Activated CD8-positive, alpha-beta T cell treated with anti-CD3 and anti-CD28 coated beads, Interleukin-2, amount 10 ng/mL, durations not matched to agents 7 days and 5 days (primary cell): ENCODE results near the gene THRB. TPM values are rescaled to one million over a fixed set of nuclear protein-coding genes. Genes with fewer than 3 reads are reported as not detected.

Experiments used
- ATAC-seq: fragments of 150-1000 bp; cut with Tn5 transposase; one replicate; pipeline ENCODE4 v1.10.0; 2021; ENCODE audit warnings: moderate library complexity
- CTCF ChIA-PET: fragments of 350-600 bp; sonication (Branson Sonifier 250); formaldehyde crosslinking; loops from one replicate; lab custom pipeline; 2021; ENCODE audit warnings: antibody characterized with exemption; lab: Charles Lee
- POLR2A ChIA-PET: fragments of 350-600 bp; sonication (Branson Sonifier 250); formaldehyde crosslinking; loops from one replicate; lab custom pipeline; 2021; ENCODE audit warnings: antibody characterized with exemption; lab: Charles Lee
- DNase-seq: peaks from one replicate; pipeline ENCODE4 v3.0.0-alpha.2; 2020
- H3K27ac Mint-ChIP-seq: one replicate; pipeline ENCODE4 v1.8.0; 2021; ENCODE audit warnings: mild to moderate bottlenecking, mixed read lengths
- H3K27me3 Mint-ChIP-seq: one replicate; pipeline ENCODE4 v1.8.0; 2021; ENCODE audit warnings: low read depth, mixed read lengths
- H3K36me3 Mint-ChIP-seq: one replicate; pipeline ENCODE4 v1.8.0; 2021; ENCODE audit warnings: low read depth, mixed read lengths
- H3K4me1 Mint-ChIP-seq: one replicate; pipeline ENCODE4 v1.8.0; 2021; ENCODE audit warnings: low read depth, mixed read lengths
- H3K4me3 Mint-ChIP-seq: one replicate; pipeline ENCODE4 v1.8.0; 2021; ENCODE audit warnings: mild to moderate bottlenecking, mixed read lengths
- H3K9me3 Mint-ChIP-seq: one replicate; pipeline ENCODE4 v1.8.0; 2022; ENCODE audit warnings: mixed read lengths; ENCODE audit not compliant: insufficient read depth
- total RNA-seq, 2 experiments: library from RNA; stranded (reverse); gene quantifications; one replicate each; pipeline ENCODE4 v1.2.3, GENCODE V29; 2021

THRB gene
- total RNA-seq, 2 experiments from 2014 or later, result not detected

GRCh38 chr3:24454393-24454792, 40.3 kb downstream of the THRB start:
- Mint-ChIP-seq H3K27me3 (no peaks in the 10 kb centered on the region), H3K9me3 (no peaks in the 10 kb centered on the region), H3K27ac (no peak overlapping the region), H3K4me3 (no peak overlapping the region), H3K4me1 (no peaks in the 10 kb centered on the region), H3K36me3 (no peaks in the 10 kb centered on the region)
- no peak for DNase-seq
- ChIA-PET CTCF (no interaction called here), POLR2A (no interaction called here)
- ATAC-seq, result no peak

DNA sequence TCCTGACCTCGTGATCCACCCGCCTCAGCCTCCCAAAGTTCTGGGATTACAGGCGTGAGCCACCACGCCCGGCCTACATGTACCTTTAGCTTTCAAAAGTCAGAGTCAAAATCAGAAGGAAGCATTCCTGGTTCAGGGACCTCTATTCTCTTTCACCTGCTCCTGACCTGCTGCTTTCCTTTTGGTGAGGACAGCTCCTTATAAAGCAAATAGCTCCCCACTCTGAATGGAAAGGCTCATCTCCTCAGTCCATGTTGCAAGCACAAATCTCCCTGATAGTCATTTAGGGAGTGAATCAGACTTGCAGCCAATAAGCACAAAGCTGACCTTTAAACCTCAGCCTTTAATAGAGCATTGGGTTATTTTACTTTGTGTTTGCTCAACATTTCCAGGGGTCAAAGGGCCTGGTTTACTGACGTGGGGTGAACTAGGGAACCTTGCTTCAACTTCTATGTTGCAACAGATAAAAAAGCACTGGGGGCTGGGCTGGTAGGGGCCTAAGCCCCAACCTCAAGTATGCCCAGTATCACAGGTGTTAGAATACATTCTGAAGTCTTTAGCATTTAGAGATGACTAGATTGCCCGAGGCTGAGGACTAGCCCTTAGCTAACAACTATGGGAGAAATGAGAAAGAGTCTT, 43.1 kb downstream of the THRB start:
- no peak for ATAC-seq
- CTCF ChIA-PET, result no interaction called here
- H3K9me3 Mint-ChIP-seq, result no peaks in the 10 kb centered on the region
- H3K27ac Mint-ChIP-seq, result no peak overlapping the region
- no peak overlapping the region for H3K4me3 Mint-ChIP-seq
- no peaks in the 10 kb centered on the region for H3K27me3 Mint-ChIP-seq
- no peak for DNase-seq
- no peaks in the 10 kb centered on the region for H3K4me1 Mint-ChIP-seq
- POLR2A ChIA-PET, result no interaction called here
- no peaks in the 10 kb centered on the region for H3K36me3 Mint-ChIP-seq

- ATAC-seq (no peak), DNase-seq (no peak)
- H3K4me1 Mint-ChIP-seq, result no peaks in the 10 kb centered on the region
- no peaks in the 10 kb centered on the region for H3K9me3 Mint-ChIP-seq
- no peaks in the 10 kb centered on the region for H3K27me3 Mint-ChIP-seq
- ChIA-PET POLR2A (no interaction called here), CTCF (no interaction called here)
- H3K4me3 Mint-ChIP-seq, result no peak overlapping the region
- H3K36me3 Mint-ChIP-seq, result no peaks in the 10 kb centered on the region
- no peak overlapping the region for H3K27ac Mint-ChIP-seq
Observed at GRCh38 chr3:24450160-24450907, 44.3 kb downstream of the THRB start.

DNA sequence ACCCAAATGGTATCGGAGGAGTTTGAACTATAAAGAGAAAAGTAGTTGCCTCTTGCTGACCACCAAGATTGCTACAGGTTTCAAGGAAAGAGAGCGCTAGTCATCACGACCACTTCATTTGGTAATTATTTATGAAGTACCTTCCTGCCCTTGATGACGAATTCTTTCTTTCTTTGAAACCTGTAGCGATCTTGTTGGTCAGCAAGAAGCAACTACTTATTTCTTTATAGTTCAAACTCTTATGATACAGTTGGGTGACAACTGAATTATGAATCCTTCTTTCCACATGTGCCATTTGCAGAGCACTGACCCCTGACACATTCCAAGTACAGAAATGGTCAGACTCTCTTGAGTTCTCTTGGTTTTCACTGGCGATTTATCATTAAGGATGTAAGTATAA, 46.8 kb downstream of the THRB start:
- no peak overlapping the region for H3K27ac Mint-ChIP-seq
- ATAC-seq (no peak), DNase-seq (no peak)
- ChIA-PET CTCF (no interaction called here), POLR2A (no interaction called here)
- no peaks in the 10 kb centered on the region for H3K36me3 Mint-ChIP-seq
- no peaks in the 10 kb centered on the region for H3K27me3 Mint-ChIP-seq
- H3K4me3 Mint-ChIP-seq, result no peak overlapping the region
- H3K4me1 Mint-ChIP-seq, result no peaks in the 10 kb centered on the region
- no peaks in the 10 kb centered on the region for H3K9me3 Mint-ChIP-seq

DNA sequence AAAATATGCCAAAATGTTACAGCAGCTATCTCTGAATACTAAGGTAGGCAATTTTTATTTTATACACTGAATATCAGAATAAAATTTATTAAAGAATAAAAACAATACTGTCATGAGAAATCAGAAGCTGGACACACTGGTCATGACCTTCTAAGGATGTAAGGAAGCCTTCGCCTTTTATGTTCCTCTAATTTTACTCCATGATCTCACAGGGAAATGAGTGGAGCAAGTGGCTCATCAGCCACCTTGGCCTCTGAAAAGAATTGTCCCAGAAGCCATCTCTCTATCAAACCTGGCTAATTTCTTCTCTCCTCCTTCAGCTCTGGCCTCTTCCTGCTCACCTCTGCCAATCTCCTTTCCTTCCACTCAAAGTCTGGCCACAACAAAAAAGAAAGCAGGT, 48.6 kb downstream of the THRB start:
- no peak overlapping the region for H3K4me3 Mint-ChIP-seq
- no peak for DNase-seq
- H3K9me3 Mint-ChIP-seq, result no peaks in the 10 kb centered on the region
- H3K36me3 Mint-ChIP-seq, result no peaks in the 10 kb centered on the region
- H3K27me3 Mint-ChIP-seq, result no peaks in the 10 kb centered on the region
- H3K27ac Mint-ChIP-seq, result no peak overlapping the region
- CTCF ChIA-PET, result no interaction called here
- H3K4me1 Mint-ChIP-seq, result no peaks in the 10 kb centered on the region
- no peak for ATAC-seq
- POLR2A ChIA-PET, result no interaction called here

- no peak overlapping the region for H3K27ac Mint-ChIP-seq
- H3K27me3 Mint-ChIP-seq, result no peaks in the 10 kb centered on the region
- ATAC-seq (no peak), DNase-seq (no peak)
- H3K4me1 Mint-ChIP-seq, result no peaks in the 10 kb centered on the region
- H3K36me3 Mint-ChIP-seq, result no peaks in the 10 kb centered on the region
- ChIA-PET CTCF (no interaction called here), POLR2A (no interaction called here)
- no peaks in the 10 kb centered on the region for H3K9me3 Mint-ChIP-seq
- H3K4me3 Mint-ChIP-seq, result no peak overlapping the region
Observed at GRCh38 chr3:24443476-24443875, 51.2 kb downstream of the THRB start.

DNA sequence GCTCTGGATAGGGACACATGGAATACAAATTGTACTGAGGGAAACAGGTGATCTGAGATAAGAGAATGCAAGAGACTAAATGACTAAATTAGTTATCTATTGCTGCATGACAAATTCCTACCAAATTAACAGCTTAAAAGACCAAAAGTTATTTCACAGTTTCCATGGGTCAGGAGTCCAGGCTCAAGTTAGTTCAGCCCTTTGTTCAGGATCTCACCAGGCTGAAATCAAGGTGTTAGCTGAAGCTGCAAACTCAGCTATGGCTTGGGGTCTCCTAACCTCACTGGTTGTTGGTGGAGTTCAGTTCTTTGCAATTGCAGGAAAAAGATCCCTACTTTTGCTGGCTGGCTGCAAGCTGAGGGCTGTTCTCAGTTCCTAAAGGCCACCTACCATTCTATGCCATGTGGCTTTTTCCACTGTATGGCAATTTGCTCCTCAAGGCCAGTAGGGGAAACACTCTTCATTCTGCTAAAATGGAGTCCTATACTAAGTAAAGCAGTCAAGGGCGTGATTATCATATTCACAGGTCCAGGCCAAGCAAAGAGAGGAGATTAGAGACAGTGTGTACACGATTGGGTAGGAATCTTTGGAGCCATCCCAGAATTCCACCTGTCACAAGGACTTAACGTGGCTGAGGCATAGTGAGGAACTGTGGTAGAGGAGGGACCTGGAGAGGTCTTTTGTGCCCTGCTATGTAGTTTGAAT, 53.7 kb downstream of the THRB start:
- Mint-ChIP-seq H3K27ac (no peak overlapping the region), H3K27me3 (no peaks in the 10 kb centered on the region), H3K4me3 (no peak overlapping the region), H3K36me3 (no peaks in the 10 kb centered on the region), H3K9me3 (no peaks in the 10 kb centered on the region), H3K4me1 (no peaks in the 10 kb centered on the region)
- no peak for ATAC-seq
- no peak for DNase-seq
- CTCF ChIA-PET, result no interaction called here
- POLR2A ChIA-PET, result no interaction called here

DNA sequence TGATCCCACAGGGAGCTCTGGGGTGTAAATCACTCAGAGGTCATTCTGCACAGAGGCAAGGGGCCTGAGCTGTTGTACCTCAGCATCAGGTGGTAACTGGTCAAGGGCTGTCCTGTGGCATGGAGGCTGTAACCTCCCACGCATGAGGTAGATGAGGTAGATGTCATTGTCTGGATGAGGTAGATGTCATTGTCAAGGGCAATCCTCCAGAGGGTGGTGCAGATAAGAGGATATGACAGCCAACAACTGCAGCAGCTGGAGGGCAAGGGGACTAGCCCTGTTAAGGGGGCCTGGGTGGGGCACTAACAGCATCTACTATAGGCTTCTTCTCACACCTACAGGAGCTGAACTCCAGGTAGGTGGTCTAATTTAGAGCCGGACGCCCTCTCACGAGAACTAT, 55.6 kb downstream of the THRB start:
- ChIA-PET CTCF (no interaction called here), POLR2A (no interaction called here)
- Mint-ChIP-seq H3K9me3 (no peaks in the 10 kb centered on the region), H3K4me1 (no peaks in the 10 kb centered on the region), H3K4me3 (no peak overlapping the region), H3K27me3 (no peaks in the 10 kb centered on the region), H3K36me3 (no peaks in the 10 kb centered on the region), H3K27ac (no peak overlapping the region)
- DNase-seq, result no peak
- ATAC-seq, result no peak

DNA sequence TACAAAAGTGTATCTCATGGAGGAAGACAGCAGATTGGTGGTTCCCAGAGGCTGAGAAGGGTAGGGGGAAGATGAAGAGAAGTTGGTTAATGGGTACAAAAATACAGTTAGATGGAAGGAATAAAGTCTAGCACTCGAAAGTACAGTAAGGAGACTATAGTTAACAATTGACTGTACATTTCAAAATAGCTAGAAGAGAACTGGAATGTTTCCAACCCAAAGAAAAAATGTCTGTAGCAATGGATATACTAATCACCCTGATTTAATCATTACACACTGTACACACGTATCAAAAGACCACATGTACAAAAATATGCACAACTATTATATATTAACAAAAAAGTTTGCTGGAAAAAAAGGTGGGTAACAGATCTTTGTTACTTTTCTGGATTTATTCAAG, 57.3 kb downstream of the THRB start:
- Mint-ChIP-seq H3K36me3 (no peaks in the 10 kb centered on the region), H3K9me3 (no peaks in the 10 kb centered on the region), H3K4me1 (no peaks in the 10 kb centered on the region), H3K4me3 (no peak overlapping the region), H3K27me3 (no peaks in the 10 kb centered on the region), H3K27ac (no peak overlapping the region)
- DNase-seq (no peak), ATAC-seq (no peak)
- POLR2A ChIA-PET, result no interaction called here
- CTCF ChIA-PET, result no interaction called here

- Mint-ChIP-seq H3K4me3 (no peak overlapping the region), H3K9me3 (no peaks in the 10 kb centered on the region), H3K27ac (no peak overlapping the region), H3K27me3 (no peaks in the 10 kb centered on the region), H3K4me1 (no peaks in the 10 kb centered on the region), H3K36me3 (no peaks in the 10 kb centered on the region)
- DNase-seq (no peak), ATAC-seq (no peak)
- ChIA-PET CTCF (no interaction called here), POLR2A (no interaction called here)
Observed at GRCh38 chr3:24435584-24435983, 59.1 kb downstream of the THRB start.

DNA sequence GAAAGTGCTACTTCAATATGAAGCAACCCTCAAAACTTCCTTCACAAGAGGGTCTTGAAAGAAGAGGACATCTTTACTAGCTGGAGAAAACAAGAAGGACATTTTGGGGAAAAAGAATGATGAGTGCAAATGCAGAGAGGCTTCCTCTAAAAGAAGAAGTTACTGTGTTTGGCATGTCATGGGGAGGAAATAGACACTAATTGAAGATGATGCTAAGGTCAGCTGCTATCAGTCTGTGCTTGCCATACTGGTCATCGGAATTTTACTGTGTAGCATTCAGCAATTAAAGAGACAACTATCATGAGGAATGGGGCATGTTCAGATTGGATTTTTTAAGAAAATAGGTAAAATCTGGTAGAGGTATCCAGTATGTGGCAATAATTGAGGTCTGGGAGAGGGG, 60.0 kb downstream of the THRB start:
- no peaks in the 10 kb centered on the region for H3K9me3 Mint-ChIP-seq
- DNase-seq (no peak), ATAC-seq (no peak)
- H3K4me3 Mint-ChIP-seq, result no peak overlapping the region
- H3K36me3 Mint-ChIP-seq, result no peaks in the 10 kb centered on the region
- CTCF ChIA-PET, result no interaction called here
- H3K4me1 Mint-ChIP-seq, result no peaks in the 10 kb centered on the region
- no peak overlapping the region for H3K27ac Mint-ChIP-seq
- POLR2A ChIA-PET, result no interaction called here
- H3K27me3 Mint-ChIP-seq, result no peaks in the 10 kb centered on the region

DNA sequence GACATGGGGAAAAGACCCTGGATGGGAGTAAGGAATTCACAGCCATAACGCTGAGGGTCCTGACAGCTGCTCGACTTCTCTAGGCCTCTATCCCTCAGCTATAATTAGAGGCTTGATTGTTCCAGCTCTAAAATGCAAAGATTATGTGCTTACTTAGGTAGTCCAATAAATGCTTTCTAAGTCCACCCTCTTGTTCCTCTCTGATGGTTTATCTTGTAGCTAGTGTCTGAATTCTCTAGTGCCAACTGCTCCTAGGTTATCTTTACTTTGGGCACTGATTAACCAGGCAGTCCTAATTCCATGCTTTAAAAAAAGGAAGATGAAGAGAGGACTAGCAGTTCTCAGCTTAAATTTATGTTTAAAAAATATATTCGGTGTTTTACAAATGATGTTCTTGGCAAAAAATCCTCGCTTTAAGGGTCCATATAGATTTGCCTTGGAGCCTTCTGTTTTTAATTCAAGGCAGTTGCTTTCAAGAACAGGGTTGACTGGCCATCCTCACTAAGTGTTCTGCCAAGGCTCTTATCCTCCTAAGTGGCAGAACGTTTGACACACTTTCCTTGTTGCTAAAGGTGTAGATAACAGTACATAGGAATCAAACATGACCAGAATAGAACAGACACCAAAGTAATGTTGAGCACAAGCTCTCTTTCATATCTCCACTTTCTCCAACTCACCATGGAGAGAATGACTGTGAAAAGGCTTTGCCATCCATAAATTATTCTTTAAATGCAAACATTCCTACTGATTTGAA, 60.6 kb downstream of the THRB start:
- DNase-seq (no peak), ATAC-seq (no peak)
- Mint-ChIP-seq H3K27me3 (no peaks in the 10 kb centered on the region), H3K4me1 (no peaks in the 10 kb centered on the region), H3K4me3 (no peak overlapping the region), H3K27ac (no peak overlapping the region), H3K36me3 (no peaks in the 10 kb centered on the region), H3K9me3 (no peaks in the 10 kb centered on the region)
- ChIA-PET POLR2A (no interaction called here), CTCF (no interaction called here)
